Transverse colon (tissue), 4 donors: ENCODE data around the gene KRTAP10-3.

Source experiments
- POLR2AphosphoS5 ChIP-seq, 3 donors: sonication (generic); formaldehyde crosslinking; IDR thresholded peaks; one replicate each; pipeline ENCODE4 v1.6.1; 2016; ENCODE audit warnings: antibody characterized with exemption in 3 of 3
- TF ChIP-seq, protein P1 (sequence below), 5 experiments: fragments of 200-600 bp in 3 of 5; fragments of 450-650 bp in 2 of 5; sonication (generic) in 3 of 5; IDR thresholded peaks; 1 replicate in 2 of 5; 2 replicates in 3 of 5; pipeline ENCODE4 v1.5.1; 2016 to 2017; ENCODE audit warnings: antibody characterized with exemption in 5 of 5, inconsistent platforms in 3 of 5, mild to moderate bottlenecking in 2 of 5, moderate library complexity in 1 of 5

- no peak for TF ChIP-seq POLR2AphosphoS5 (IDR thresholded peaks at IDR 0.05)
- TF ChIP-seq, protein P1, sequence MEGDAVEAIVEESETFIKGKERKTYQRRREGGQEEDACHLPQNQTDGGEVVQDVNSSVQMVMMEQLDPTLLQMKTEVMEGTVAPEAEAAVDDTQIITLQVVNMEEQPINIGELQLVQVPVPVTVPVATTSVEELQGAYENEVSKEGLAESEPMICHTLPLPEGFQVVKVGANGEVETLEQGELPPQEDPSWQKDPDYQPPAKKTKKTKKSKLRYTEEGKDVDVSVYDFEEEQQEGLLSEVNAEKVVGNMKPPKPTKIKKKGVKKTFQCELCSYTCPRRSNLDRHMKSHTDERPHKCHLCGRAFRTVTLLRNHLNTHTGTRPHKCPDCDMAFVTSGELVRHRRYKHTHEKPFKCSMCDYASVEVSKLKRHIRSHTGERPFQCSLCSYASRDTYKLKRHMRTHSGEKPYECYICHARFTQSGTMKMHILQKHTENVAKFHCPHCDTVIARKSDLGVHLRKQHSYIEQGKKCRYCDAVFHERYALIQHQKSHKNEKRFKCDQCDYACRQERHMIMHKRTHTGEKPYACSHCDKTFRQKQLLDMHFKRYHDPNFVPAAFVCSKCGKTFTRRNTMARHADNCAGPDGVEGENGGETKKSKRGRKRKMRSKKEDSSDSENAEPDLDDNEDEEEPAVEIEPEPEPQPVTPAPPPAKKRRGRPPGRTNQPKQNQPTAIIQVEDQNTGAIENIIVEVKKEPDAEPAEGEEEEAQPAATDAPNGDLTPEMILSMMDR (IDR thresholded peaks at IDR 0.05), result no peak
These were observed 39.9 kb downstream of the KRTAP10-3 start for GRCh38 chr21:44518686-44519085.
